GM15510 (cell line): ENCODE data around the gene TMA7.

Experiments
- POLR2A ChIP-seq: IDR thresholded peaks from 3 replicates; pipeline ENCODE4 v1.6.1; 2011; ENCODE audit warnings: borderline replicate concordance; ENCODE audit not compliant: insufficient read length; ENCODE audit errors: extremely low read depth

Gene TMA7

DNA sequence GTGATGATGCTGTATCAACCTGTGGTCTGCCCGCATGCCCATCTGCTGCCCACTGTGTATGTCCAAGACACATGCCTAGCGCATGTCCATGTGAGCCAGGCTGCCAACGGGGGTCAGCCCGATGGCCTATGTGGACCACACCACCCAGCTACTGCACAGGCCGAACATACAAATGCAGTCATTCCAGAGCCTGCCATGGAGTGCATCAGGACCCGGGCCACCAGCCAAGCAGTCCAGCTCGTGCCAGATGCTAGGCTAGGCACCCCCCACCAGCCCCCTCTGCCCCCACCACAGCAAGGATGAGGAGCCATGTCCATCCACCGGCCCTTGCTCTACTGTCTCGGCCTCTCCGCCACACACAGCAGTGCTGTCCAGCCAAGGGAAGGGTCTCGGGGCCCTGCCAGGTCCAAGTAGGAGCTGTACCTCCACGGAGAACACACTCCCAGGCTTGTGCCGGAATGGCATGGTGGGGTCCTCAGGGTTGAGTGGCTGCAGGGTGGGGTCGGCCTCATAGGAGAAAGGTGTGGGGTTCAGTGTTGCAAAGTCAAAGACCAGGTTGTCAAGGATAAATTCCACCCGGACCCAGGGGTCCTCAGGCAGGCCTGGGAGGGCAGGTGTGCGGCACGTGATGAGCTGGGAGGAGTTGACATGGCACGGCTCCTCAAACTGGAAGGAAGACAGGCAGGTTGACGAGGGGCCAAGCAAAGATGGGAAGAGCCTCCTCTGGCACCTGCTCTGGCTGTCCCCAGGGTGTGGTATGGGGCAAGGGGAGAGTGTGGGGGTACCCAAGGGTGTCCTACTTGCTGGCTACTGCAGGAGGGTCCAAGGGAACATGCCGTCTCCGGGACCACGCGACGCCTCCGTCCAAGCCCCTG, 25.4 kb upstream of the TMA7 start:
- no peak for TF ChIP-seq POLR2A

DNA sequence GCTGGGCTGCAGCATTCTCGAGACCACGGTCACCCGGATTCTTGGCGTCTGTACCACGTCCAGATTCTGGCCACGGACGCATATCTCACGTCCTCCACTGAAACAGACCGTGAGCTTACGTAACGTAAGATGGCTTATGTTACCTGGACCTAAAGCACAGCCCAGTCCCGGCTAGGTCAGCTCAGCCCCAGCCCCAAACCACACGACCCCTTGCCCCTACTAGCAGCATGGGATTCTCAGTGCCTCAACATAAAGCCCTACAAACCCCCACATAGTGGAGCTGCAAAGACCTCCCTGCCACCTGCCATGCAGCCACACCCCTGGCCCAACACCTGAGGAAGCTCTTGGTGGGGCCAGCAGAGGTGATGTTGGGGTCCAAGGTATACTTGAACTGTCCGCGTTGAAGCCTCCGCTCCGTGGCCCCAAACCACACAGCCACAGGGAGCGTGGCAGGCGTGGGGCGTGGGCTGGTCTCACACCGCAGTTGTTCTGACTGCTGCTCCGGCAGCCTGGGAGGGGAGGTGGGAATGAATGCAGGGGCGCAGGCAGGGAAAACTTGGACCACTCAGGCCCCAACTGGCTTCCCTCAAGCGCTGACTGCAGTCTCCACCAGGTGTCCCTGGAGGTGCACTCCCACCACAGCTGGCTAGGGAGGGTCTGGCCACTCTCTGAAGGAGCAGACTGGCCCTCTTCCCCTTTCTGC, 24.7 kb upstream of the TMA7 start:
- no peak for TF ChIP-seq POLR2A

DNA sequence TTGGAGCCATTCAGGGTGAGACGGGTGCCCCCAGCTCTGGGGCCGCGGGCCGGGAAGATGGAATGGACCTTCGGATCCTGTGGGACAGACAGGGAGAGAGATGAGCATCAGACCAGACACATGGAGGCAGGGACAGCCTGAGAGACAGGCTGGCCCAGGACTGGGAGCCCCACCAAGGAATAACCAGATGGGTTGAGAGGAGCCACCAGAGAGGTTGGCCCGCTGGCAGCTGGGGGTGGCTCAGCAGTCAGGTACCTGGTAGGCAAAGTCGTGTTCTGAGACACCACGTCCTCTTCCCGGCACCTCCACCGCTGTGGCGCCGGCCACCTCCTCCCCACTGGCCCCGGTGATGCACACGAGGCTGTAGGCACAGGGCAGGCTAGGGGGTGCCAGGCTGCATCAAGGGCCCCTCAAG, 24.0 kb upstream of the TMA7 start:
- no peak for TF ChIP-seq POLR2A

DNA sequence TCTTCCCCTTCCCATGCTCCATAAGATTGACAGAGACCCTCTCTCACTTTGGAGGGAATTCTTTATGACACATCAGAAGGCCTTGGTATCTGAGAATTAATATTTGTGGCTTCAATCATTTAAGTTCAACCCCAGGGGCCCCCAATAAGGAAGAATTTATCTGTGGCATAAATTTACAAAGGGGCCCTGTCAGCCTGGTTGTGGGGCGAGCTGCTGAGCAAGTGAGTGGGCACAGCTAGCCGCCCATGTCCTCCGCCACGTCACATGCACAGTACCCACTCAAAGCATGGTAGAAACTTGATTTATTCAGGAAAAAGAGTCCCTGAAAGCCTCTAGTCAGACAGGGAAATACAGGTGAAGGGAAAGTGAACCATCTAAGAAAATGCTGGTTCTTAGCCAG, 23.5 kb upstream of the TMA7 start:
- TF ChIP-seq POLR2A: no peak

DNA sequence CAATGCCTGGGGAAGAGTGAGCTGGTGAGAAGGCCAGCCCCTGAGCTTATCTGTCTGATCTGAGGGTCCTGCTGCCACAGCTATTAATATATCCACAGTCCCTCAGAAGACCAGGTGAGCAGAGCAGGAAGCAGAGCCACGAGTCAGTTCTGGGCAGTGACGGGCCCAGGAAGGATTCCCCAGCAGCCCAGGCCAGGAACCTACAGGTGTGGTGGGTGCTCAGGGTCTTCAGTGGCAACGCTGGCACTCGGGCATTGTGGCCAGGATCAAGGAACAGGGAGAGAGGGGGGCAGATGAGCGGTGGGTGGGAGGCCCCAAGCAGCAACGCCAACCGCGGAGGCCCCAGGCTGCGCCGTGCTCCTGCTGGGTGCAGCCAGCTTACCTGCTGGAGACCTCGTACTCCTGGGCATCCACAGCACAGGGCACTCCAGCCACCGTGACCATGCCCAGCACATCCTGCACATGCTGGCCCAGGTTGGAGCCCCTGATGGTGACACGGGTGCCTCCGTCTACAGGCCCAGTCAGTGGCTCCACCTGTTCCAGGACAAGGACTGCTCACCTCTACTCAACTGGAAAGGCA, 22.4 kb upstream of the TMA7 start:
- no peak for TF ChIP-seq POLR2A

DNA sequence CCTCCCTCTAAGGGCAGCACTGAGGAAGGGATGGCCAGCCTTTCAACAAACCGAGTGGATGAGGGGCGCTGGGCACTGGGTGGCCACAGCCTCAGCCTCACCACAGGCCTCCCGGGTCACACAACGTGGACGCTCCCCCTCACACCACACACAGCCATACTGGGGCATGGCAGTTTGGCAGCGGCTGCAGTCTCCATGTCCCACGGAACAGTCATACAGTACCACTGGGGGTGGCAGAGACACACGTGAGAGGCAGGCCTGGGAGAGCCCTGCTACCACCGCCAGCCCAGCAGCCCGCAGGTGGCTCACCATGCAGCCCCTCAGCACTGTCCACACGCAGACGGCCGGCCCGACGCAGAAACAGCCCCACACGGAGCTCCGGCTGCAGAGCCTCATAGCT, 21.9 kb upstream of the TMA7 start:
- TF ChIP-seq POLR2A: no peak

DNA sequence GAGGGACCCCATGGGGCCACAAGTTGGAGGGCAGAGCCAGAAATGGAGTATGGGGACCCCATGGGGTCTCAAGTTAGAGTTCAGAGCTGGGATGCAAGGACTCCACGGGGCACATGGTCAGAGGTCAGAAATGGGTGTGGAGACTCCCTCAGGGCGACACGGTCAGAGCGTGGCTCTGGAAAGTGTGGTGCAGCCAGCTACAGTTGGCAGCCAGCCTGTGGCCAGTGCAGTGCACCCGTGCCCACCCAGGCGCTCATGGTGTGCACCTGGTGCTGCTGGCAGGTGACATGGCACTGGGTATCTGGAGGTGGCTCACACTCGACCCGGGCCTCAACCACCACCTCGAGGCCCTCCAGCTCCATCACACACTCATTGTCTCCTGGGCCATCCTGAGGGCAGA, 21.4 kb upstream of the TMA7 start:
- TF ChIP-seq POLR2A: no peak

DNA sequence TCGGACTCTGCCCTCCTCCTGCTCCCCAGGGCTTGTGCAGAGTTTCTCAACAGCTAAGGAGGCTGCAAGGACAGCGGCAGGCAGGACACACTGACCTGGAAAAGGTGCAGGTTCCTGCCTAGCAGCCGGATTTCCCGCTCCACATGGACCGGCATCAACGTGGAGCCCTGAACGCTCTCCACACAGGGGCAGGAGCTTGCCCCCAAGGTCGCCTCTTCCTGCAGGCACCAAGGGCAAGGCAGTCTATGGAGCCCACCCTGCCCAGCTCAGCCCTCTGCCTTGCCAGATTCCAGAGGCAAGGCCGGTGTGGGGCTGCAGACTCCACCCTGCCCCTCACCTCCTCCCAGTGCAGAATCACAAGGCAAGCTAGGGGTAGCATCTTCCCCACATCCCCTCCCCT, 20.9 kb upstream of the TMA7 start:
- TF ChIP-seq POLR2A: no peak

DNA sequence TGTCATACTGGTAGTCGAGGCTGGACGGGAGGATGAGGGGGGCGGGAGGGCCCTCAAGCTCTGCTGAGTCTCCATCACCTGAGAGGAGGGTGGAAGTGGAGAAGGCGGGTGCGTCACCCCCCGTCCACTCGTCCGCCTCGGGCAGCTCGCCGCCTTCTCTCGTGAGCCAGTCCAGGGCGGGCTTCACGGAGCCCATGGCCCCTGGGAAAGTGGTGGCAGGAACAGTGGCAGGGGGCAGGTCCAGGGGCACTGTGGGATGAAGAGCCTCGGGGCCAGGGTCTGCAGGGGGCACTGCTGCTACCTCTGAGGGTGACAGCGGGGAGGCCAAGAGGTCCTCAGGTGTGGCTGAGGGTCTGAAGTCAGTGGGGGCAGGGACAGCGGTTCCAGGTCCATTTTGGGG, 20.5 kb upstream of the TMA7 start:
- TF ChIP-seq POLR2A: no peak

DNA sequence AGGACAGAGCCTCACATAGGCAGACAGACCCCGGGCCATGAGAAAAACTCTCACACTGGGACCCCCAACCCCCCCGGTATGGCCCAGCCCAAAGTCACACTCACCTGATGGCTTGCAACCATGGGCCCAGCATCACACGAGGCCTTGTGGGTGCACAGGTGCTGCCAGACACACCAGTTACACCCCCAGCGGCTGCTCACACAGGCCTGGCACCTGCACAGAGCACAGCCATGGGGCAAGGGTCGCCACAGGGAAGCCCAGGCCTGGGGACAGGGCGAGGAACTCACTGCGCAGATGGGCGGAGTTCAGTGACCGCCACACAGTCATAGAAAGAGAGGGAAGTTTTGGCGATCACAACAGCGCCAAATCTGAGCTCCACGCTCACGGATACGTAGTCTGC, 19.5 kb upstream of the TMA7 start:
- TF ChIP-seq POLR2A: no peak

DNA sequence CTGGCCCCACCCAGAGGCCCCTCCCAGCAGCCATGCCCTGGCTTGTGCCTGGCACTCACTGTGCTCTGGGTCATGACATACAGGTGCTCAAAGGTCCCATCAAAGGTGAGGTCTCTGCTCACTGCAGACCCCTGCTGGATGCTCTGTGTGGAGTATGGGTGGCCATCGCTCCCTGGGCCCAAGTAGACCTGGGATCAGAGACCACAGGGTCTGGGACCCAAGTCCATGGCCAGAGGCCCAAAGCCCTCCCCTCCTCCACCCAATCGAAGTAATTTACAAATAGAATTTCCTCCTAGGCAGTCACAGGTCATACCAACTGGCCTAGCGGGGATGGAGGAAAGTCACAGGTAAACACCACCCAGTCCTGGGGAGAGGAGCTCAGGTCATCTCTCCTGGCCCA, 17.8 kb upstream of the TMA7 start:
- no peak for TF ChIP-seq POLR2A

DNA sequence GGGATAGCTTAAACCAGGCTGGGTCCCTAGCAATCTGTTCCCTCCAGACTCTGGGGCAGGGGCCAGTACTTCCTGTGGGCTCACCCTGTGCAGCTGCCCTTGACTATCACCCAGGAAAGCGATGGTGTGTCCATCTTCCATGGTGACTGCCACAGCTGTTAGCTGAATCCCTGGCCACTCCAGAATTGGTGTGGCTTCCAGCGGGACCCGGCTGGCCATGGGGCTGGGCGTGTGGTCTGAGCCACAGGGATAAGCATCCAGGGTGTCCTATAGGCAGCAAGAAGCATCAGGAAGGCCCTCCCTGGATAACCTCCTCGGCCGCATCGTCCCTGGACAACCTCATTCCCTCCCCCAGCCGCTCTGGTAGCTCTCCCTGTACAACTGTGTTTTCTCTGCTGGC, 17.4 kb upstream of the TMA7 start:
- no peak for TF ChIP-seq POLR2A

DNA sequence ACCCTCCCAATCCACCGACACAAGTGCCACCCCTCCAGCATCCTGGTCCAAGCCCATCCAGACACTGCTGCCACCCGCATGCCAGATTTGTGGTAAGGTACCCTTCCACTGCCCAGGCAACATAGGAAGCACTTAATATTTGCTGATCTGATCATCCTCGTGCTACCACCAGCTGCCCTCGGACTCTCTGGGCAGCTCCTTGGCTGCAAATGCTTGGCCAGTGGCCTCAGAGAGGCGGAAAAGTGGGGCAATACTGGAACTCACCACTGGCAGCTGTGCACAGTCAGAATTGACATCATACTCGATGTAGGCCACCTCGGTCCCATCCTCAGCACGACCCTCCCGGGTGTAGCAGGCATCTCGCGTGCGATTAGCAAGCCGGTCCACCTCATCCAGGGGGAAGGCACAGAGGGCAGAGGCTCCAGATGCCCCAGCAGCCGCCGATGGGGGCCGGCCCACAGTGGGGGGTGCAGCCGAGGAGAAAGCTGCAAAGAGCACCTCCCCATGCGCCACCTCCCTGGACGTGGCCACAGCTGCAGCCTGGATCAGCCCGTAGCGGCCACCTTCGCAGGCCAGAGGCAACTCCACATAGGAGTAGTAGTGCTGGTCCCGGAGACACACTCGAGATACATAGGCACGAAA, 16.7 kb upstream of the TMA7 start:
- TF ChIP-seq POLR2A: no peak

DNA sequence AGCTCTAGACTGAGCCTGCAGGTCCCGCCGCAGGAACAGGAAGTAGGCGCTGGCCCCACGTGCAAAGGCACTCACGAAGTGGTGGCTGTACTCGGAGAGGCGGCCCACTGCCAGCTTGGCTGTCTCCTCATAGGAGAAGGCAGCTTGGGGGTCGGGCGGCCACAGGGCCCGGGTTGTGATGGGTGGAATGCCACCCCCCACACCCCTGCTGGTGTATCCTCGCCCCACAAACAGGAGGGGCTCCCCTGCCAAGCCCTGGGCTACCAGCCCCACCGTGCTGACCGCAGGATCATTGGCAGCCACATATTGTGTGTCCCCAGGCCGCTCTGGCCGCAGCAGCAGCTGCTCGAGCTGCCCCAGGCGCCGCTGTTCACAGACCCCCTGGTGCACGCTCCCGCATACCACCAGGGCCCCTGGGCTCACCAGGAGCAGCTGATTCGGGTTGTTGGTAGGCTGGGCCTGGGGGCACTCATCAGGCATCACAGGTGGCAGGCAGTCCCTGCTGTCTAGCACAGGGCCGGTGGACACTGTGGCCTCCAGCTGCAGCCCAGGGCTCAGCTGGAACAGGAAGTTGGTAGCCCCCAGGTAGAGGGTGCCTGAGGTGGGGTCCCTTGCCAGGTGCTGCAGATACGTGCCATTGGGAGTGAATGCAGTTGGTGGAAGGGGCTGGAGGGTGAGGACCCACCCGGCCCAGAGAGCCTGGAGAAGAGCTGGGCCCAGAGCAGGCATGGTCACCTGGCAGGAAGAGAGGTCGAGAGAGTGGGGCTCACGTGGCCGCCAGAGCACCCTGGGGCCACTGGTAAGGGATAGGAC, 16.0 kb upstream of the TMA7 start:
- TF ChIP-seq POLR2A: no peak
